A673 (cell line): Measurements from ENCODE around the gene MGAT3. TPM values are rescaled to one million over a fixed set of nuclear protein-coding genes. Genes with fewer than 3 reads are reported as not detected.
"Not testable (repeated sequence)": the region's sequence is repeated elsewhere in the genome, so short reads cannot be mapped to it uniquely, and the experiment has no call there.

ENCODE experiments used
- BruUV-seq: library from RNA; stranded (reverse); fragments of 400-500 nt; replicated peaks from 2 replicates; lab custom pipeline; 2021; lab: Mats Ljungman, UMichigan
- CTCF ChIA-PET: fragments of 300-600 bp; sonication (Branson Sonifier 250); formaldehyde crosslinking; loops from one replicate; lab custom pipeline; 2022; ENCODE audit warnings: antibody characterized with exemption; lab: Charles Lee
- POLR2A ChIA-PET: fragments of 300-600 bp; sonication (Branson Sonifier 250); formaldehyde crosslinking; loops from one replicate; lab custom pipeline; 2022; ENCODE audit warnings: antibody characterized with exemption; ENCODE audit not compliant: low non-redundant PET; lab: Charles Lee
- DNase-seq: peaks from one replicate; pipeline ENCODE4 v3.0.0-alpha.2; 2015; ENCODE audit warnings: low spot score
- H3K27ac ChIP-seq: fragments of 200-600 bp; sonication (generic); 2 replicates; pipeline ENCODE4 v1.5.1; 2016; ENCODE audit warnings: mixed run types, low read depth, mild to moderate bottlenecking, mixed read lengths, antibody characterized with exemption, low read length; ENCODE audit not compliant: poor library complexity, severe bottlenecking
- H3K27me3 ChIP-seq: fragments of 200-600 bp; sonication (generic); replicated peaks from 2 replicates; pipeline ENCODE4 v1.6.1; 2017; ENCODE audit warnings: mixed run types, low read depth, mild to moderate bottlenecking, mixed read lengths, antibody characterized with exemption, low read length; ENCODE audit not compliant: insufficient read depth, poor library complexity
- H3K36me3 ChIP-seq: fragments of 200-600 bp; sonication (generic); 2 replicates; pipeline ENCODE4 v1.6.1; 2016; ENCODE audit warnings: mixed run types, mild to moderate bottlenecking, mixed read lengths, antibody characterized with exemption, low read length; ENCODE audit not compliant: insufficient read depth, poor library complexity, severe bottlenecking
- H3K4me1 ChIP-seq: fragments of 200-600 bp; sonication (generic); 2 replicates; pipeline ENCODE4 v1.6.1; 2017; ENCODE audit warnings: mixed run types, mild to moderate bottlenecking, mixed read lengths, antibody characterized with exemption, low read length; ENCODE audit not compliant: insufficient read depth, poor library complexity, severe bottlenecking
- H3K4me3 ChIP-seq: fragments of 200-600 bp; sonication (generic); 2 replicates; pipeline ENCODE4 v1.5.1; 2016; ENCODE audit warnings: low read depth, mixed run types, mild to moderate bottlenecking, mixed read lengths, low read length; ENCODE audit not compliant: poor library complexity, severe bottlenecking
- H3K9me3 ChIP-seq: fragments of 200-600 bp; sonication (generic); 2 replicates; pipeline ENCODE4 v1.6.1; 2016; ENCODE audit warnings: mixed run types, low read depth, mild to moderate bottlenecking, mixed read lengths, antibody characterized with exemption, low read length; ENCODE audit not compliant: poor library complexity, severe bottlenecking
- CTCF ChIP-seq: fragments of 300-800, 200-600 bp; sonication (generic); conservative IDR thresholded peaks from 2 replicates; pipeline ENCODE4 v1.5.1; 2017; ENCODE audit warnings: low read depth, mild to moderate bottlenecking, antibody characterized with exemption, low read length, moderate library complexity, mixed read lengths
- EZH2 ChIP-seq: fragments of 200-600 bp; sonication (generic); IDR thresholded peaks from 2 replicates; pipeline ENCODE4 v1.6.1; 2017; ENCODE audit warnings: borderline replicate concordance, low read depth, mild to moderate bottlenecking, mixed read lengths, antibody characterized with exemption, low read length; ENCODE audit not compliant: poor library complexity, severe bottlenecking
- intact Hi-C: fragments of 100-400 bp; cut with micrococcal nuclease; formaldehyde crosslinking; loops from one replicate; pipeline ENCODE4 v1.10.0; 2022; ENCODE audit not compliant: unreplicated experiment
- total RNA-seq: library from RNA; stranded (reverse); gene quantifications from 2 replicates; pipeline ENCODE4 v1.2.3, GENCODE V29; 2021

The MGAT3 gene
- total RNA-seq, 1 experiment from 2014 or later, result 2.7 TPM

DNA sequence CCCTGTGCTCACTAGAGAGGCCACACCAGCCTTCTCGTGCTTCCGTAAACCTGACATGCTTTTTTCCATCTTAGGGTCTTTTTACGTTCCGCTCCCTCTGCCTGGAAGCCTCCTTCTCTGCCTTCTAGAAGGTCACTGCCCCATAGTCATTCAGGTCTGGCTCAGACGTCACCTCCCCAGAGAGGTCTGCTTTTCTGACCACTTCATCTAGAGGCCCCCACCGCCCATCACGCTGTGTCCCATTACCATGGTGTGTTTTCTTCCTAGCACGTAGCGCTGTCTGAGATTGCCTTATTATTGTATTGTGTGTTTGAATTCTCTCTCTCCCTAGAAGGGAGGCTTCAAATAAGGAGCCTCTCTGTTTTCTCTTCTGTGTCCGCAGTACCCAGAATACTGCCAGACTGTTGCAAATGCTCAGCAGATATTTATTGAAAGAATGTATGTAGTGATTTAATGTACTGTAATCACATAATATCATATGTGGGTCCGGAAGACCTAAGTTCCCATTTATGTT is 47.2 kb upstream of the MGAT3 start:
- H3K36me3 ChIP-seq, result no peaks in the 10 kb centered on the region
- no peaks in the 10 kb centered on the region for H3K27me3 ChIP-seq
- no peaks in the 10 kb centered on the region for H3K4me1 ChIP-seq
- H3K9me3 ChIP-seq, result no peaks in the 10 kb centered on the region
- H3K27ac ChIP-seq, result no peak overlapping the region
- intact Hi-C loops, result no loop called here
- CTCF ChIA-PET, result no interaction called here
- POLR2A ChIA-PET, result no interaction called here
- TF ChIP-seq CTCF (no peak), EZH2 (no peak)
- no peak overlapping the region for H3K4me3 ChIP-seq
- no TSS peak for BruUV-seq
- DNase-seq, result no peak

- Histone ChIP-seq H3K27ac (no peak overlapping the region), H3K4me3 (no peak overlapping the region), H3K36me3 (no peaks in the 10 kb centered on the region), H3K27me3 (no peaks in the 10 kb centered on the region), H3K9me3 (no peaks in the 10 kb centered on the region), H3K4me1 (no peaks in the 10 kb centered on the region)
- DNase-seq, result no peak
- TF ChIP-seq CTCF (no peak), EZH2 (no peak)
- CTCF ChIA-PET, result no interaction called here
- BruUV-seq, result no TSS peak
- POLR2A ChIA-PET, result no interaction called here
- intact Hi-C loops, result no loop called here
Observed at GRCh38 chr22:39410264-39410663, 46.5 kb upstream of the MGAT3 start.

GRCh38 chr22:39411828-39412365 is 44.9 kb upstream of the MGAT3 start:
- CTCF ChIA-PET, H3K9me3 ChIP-seq, H3K27me3 ChIP-seq, H3K27ac ChIP-seq, POLR2A ChIA-PET, BruUV-seq, intact Hi-C loops, H3K4me1 ChIP-seq, DNase-seq, H3K4me3 ChIP-seq: not testable (repeated sequence)
- H3K36me3 ChIP-seq, result peaks cover 16% of the 10 kb centered on the region

DNA sequence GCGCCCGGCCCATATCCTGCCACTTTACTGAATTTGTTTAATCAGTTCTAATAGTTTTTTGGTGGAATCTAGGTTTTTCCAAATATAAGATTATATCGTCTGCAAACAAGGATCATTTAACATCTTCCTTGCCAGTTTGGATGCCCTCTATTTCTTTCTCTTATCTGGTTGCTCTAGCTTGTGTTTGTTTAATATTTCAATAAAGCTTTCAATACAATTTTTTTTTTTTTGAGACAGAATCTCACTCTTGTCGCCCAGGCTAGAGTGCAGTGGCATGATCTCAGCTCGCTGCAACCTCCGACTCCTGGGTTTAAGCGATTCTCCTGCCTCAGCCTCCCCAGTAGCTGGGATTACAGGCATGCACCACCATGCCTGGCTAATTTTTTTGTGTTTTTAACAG is 43.6 kb upstream of the MGAT3 start:
- POLR2A ChIA-PET, intact Hi-C loops, H3K27ac ChIP-seq, H3K4me3 ChIP-seq, H3K4me1 ChIP-seq, H3K27me3 ChIP-seq, DNase-seq, BruUV-seq, H3K9me3 ChIP-seq: not testable (repeated sequence)
- CTCF ChIA-PET, result interaction anchor here (0.7 kb wide), 1 partner anchor 104 kb away, joined by 11 read pairs; no protein-coding TSS in a partner anchor
- H3K36me3 ChIP-seq, result peaks cover 24% of the 10 kb centered on the region
